DOHH2 (cell line): Measurements from ENCODE around the gene BRIP1.

ENCODE experiments used
- H3F3A ChIP-seq: fragments of 200-600 bp; sonication (generic), shearing (Covaris generic); 2 replicates; pipeline ENCODE4 v1.6.0; 2016; ENCODE audit warnings: antibody characterized with exemption, mild to moderate bottlenecking; ENCODE audit not compliant: control insufficient read depth, insufficient read depth
- H3K27ac ChIP-seq: fragments of 200-600 bp; sonication (generic); 2 replicates; pipeline ENCODE4 v1.5.1; 2014; ENCODE audit warnings: low read depth, mild to moderate bottlenecking, low read length, moderate library complexity
- H3K27me3 ChIP-seq: fragments of 200-600 bp; sonication (generic); 2 replicates; pipeline ENCODE4 v1.6.1; 2014; ENCODE audit warnings: mild to moderate bottlenecking, low read length, mixed read lengths; ENCODE audit not compliant: control insufficient read depth
- H3K36me3 ChIP-seq: fragments of 200-600 bp; sonication (generic); 2 replicates; pipeline ENCODE4 v1.6.1; 2014; ENCODE audit warnings: mild to moderate bottlenecking, low read length, moderate library complexity, mixed read lengths; ENCODE audit not compliant: control insufficient read depth
- H3K4me1 ChIP-seq: fragments of 200-600 bp; sonication (generic); 2 replicates; pipeline ENCODE4 v1.6.1; 2014; ENCODE audit warnings: mild to moderate bottlenecking, low read length, mixed read lengths; ENCODE audit not compliant: control insufficient read depth
- H3K4me2 ChIP-seq: fragments of 200-600 bp; sonication (generic); 2 replicates; pipeline ENCODE4 v1.6.0; 2014; ENCODE audit warnings: mild to moderate bottlenecking, low read length, moderate library complexity
- H3K4me3 ChIP-seq: fragments of 200-600 bp; sonication (generic); 2 replicates; pipeline ENCODE4 v1.5.1; 2014; ENCODE audit warnings: mild to moderate bottlenecking, low read length, mixed read lengths
- H3K79me2 ChIP-seq: fragments of 200-600 bp; sonication (generic); 2 replicates; pipeline ENCODE4 v1.6.1; 2014; ENCODE audit warnings: mild to moderate bottlenecking, low read length, mixed read lengths; ENCODE audit not compliant: control insufficient read depth
- H3K9me2 ChIP-seq: fragments of 200-600 bp; sonication (generic); replicated peaks from 2 replicates; pipeline ENCODE4 v1.6.1; 2014; ENCODE audit warnings: mild to moderate bottlenecking, low read length, mixed read lengths; ENCODE audit not compliant: control insufficient read depth
- H3K9me3 ChIP-seq: fragments of 200-600 bp; sonication (generic); 2 replicates; pipeline ENCODE4 v1.6.1; 2014; ENCODE audit warnings: antibody characterized with exemption, low read length, mixed read lengths; ENCODE audit not compliant: control insufficient read depth, insufficient read depth
- H4K20me1 ChIP-seq: fragments of 200-600 bp; sonication (generic); 2 replicates; pipeline ENCODE4 v1.6.0; 2014; ENCODE audit warnings: low read depth, mild to moderate bottlenecking, antibody characterized with exemption, low read length, moderate library complexity; ENCODE audit not compliant: control insufficient read depth, insufficient read depth
- CTCF ChIP-seq: fragments of 200-600 bp; sonication (generic); IDR thresholded peaks from one replicate; pipeline ENCODE4 v1.5.1; 2014; ENCODE audit warnings: antibody characterized with exemption, mild to moderate bottlenecking, low read depth, low read length; ENCODE audit not compliant: poor library complexity, severe bottlenecking
- EZH2phosphoT487 ChIP-seq: fragments of 200-600 bp; sonication (generic); IDR thresholded peaks from 2 replicates; pipeline ENCODE4 v1.6.1; 2017; ENCODE audit warnings: borderline replicate concordance, mild to moderate bottlenecking, antibody characterized with exemption, low read length, moderate library complexity, mixed read lengths

The BRIP1 gene

GRCh38 chr17:61818225-61818624, 45.1 kb downstream of the BRIP1 start:
- Histone ChIP-seq H3K4me1 (peaks cover 39% of the 10 kb centered on the region), H3K27me3 (no peaks in the 10 kb centered on the region), H3K27ac (no peak overlapping the region), H3K9me3 (no peaks in the 10 kb centered on the region), H3K4me3 (no peak overlapping the region), H4K20me1 (no peaks in the 10 kb centered on the region), H3F3A (0 out of 2 replicates have a peak, but pooled peaks cover under 1% of the 10 kb centered on the region), H3K79me2 (peaks cover 17% of the 10 kb centered on the region), H3K36me3 (peaks cover 80% of the 10 kb centered on the region), H3K9me2 (no peaks in the 10 kb centered on the region), H3K4me2 (no peak overlapping the region)
- TF ChIP-seq EZH2phosphoT487 (no peak), CTCF (no peak)

DNA sequence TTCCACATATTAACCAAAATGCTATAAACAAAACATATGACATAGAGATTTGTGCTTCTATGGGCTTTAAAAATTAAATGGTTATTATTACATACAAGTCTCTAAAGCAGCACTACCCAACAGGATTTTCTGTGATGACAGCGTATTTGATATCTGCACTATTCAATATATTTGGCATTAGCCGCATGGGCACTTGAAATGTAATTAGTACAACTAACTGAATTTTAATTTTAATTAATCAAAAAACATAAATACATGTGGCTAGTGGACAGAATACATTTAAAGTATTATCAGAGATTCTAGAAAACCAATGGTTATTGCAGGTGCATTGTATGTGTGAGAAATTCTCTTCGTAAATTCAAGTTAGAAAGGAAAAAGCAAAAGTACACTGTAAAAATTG, 45.9 kb downstream of the BRIP1 start:
- H3K36me3 ChIP-seq, result peaks cover 80% of the 10 kb centered on the region
- H3F3A ChIP-seq, result 0 out of 2 replicates have a peak, but pooled peaks cover 5% of the 10 kb centered on the region
- no peaks in the 10 kb centered on the region for H3K9me3 ChIP-seq
- no peak overlapping the region for H3K27ac ChIP-seq
- no peak overlapping the region for H3K4me3 ChIP-seq
- H4K20me1 ChIP-seq, result no peaks in the 10 kb centered on the region
- no peak for TF ChIP-seq CTCF
- TF ChIP-seq EZH2phosphoT487, result no peak
- peaks cover 11% of the 10 kb centered on the region for H3K79me2 ChIP-seq
- H3K9me2 ChIP-seq, result no peaks in the 10 kb centered on the region
- no peak overlapping the region for H3K4me2 ChIP-seq
- peaks cover 39% of the 10 kb centered on the region for H3K4me1 ChIP-seq
- H3K27me3 ChIP-seq, result no peaks in the 10 kb centered on the region

DNA sequence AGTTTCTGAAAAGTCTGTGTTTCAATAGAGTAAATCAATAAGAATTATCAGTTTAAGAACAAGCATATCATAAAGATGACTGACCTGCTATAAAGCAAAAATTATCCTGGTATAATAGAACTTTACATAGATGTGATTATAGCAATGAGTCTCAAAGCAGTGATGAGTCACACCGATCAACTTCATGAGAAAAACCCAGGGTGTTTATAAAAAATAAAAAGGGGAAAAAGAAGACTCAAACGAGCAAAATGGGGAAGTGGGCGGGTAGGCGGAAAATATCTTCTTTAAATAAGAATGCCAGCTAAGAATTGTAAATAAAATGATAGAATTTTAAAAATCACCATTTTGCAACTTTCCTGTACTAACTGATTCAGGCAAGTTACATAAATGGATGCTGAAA, 46.8 kb downstream of the BRIP1 start:
- TF ChIP-seq CTCF (no peak), EZH2phosphoT487 (no peak)
- Histone ChIP-seq H3K4me2 (peak overlapping the region; percentile 36), H3K9me3 (no peaks in the 10 kb centered on the region), H3K4me3 (peak overlapping the region; percentile 5; the same call in 1 of the 2 replicates), H3K27me3 (no peaks in the 10 kb centered on the region), H4K20me1 (no peaks in the 10 kb centered on the region), H3K36me3 (peaks cover 76% of the 10 kb centered on the region), H3K4me1 (peaks cover 39% of the 10 kb centered on the region), H3K9me2 (no peaks in the 10 kb centered on the region), H3F3A (0 out of 2 replicates have a peak, but pooled peaks cover 5% of the 10 kb centered on the region), H3K79me2 (peaks cover 9% of the 10 kb centered on the region), H3K27ac (no peak overlapping the region)
